Hepatocyte (in vitro differentiated cells): Measurements from ENCODE around the gene MEGF8. TPM values are rescaled to one million over a fixed set of nuclear protein-coding genes. Genes with fewer than 3 reads are reported as not detected.

Source experiments
- DNase-seq: peaks from one replicate; pipeline ENCODE4 v3.0.0-alpha.2; 2016; ENCODE audit warnings: low spot score
- H2AFZ ChIP-seq: fragments of 200-600 bp; sonication (generic); 2 replicates; pipeline ENCODE4 v1.6.0; 2016; ENCODE audit warnings: antibody characterized with exemption, mild to moderate bottlenecking
- H3K27ac ChIP-seq: fragments of 200-600 bp; sonication (generic); 2 replicates; pipeline ENCODE4 v1.5.1; 2016; ENCODE audit warnings: mild to moderate bottlenecking
- H3K27me3 ChIP-seq: fragments of 200-600 bp; sonication (generic); 2 replicates; pipeline ENCODE4 v1.6.1; 2016
- H3K36me3 ChIP-seq: fragments of 200-600 bp; sonication (generic); replicated peaks from 2 replicates; pipeline ENCODE4 v1.5.1; 2016; ENCODE audit warnings: low read depth; ENCODE audit not compliant: insufficient read depth
- H3K4me1 ChIP-seq: fragments of 200-600 bp; sonication (generic); 2 replicates; pipeline ENCODE4 v1.5.1; 2016; ENCODE audit warnings: mild to moderate bottlenecking, moderate library complexity; ENCODE audit not compliant: insufficient read depth
- H3K4me2 ChIP-seq: fragments of 200-600 bp; sonication (generic); 2 replicates; pipeline ENCODE4 v1.6.0; 2016
- H3K4me3 ChIP-seq: fragments of 200-600 bp; sonication (generic); 2 replicates; pipeline ENCODE4 v1.5.1; 2016; ENCODE audit warnings: mild to moderate bottlenecking
- H3K79me2 ChIP-seq: fragments of 200-600 bp; sonication (generic); 2 replicates; pipeline ENCODE4 v1.6.0; 2017; ENCODE audit warnings: mild to moderate bottlenecking
- H3K9me2 ChIP-seq: fragments of 200-600 bp; sonication (generic); replicated peaks from 2 replicates; pipeline ENCODE4 v1.6.0; 2017; ENCODE audit warnings: mild to moderate bottlenecking; ENCODE audit not compliant: insufficient read depth
- H3K9me3 ChIP-seq: fragments of 200-600 bp; sonication (generic); 2 replicates; pipeline ENCODE4 v1.5.1; 2016; ENCODE audit warnings: low read depth, mild to moderate bottlenecking
- H4K20me1 ChIP-seq: fragments of 200-600 bp; sonication (generic); 2 replicates; pipeline ENCODE4 v1.6.0; 2016; ENCODE audit warnings: mild to moderate bottlenecking; ENCODE audit not compliant: insufficient read depth, poor library complexity, severe bottlenecking
- CTCF ChIP-seq: fragments of 200-600 bp; sonication (generic); IDR thresholded peaks from 2 replicates; pipeline ENCODE4 v1.5.1; 2016; ENCODE audit warnings: antibody characterized with exemption, mild to moderate bottlenecking; ENCODE audit not compliant: poor library complexity
- EZH2 ChIP-seq: fragments of 200-600 bp; sonication (generic); IDR thresholded peaks from 2 replicates; pipeline ENCODE4 v1.6.1; 2016; ENCODE audit warnings: antibody characterized with exemption, mild to moderate bottlenecking, borderline replicate concordance
- EZH2phosphoT487 ChIP-seq: fragments of 200-600 bp; sonication (generic); IDR thresholded peaks from one replicate; pipeline ENCODE4 v1.6.1; 2018; ENCODE audit warnings: antibody characterized with exemption, mild to moderate bottlenecking, low read depth, moderate library complexity; ENCODE audit not compliant: unreplicated experiment, severe bottlenecking
- whole genome bisulfite sequencing: methylation state at CpG from one replicate; pipeline ENCODE4 v1.1.6; 2016; ENCODE audit warnings: low lambda C conversion rate; ENCODE audit errors: missing lambda C conversion rate; 5-methylcytosine and 5-hydroxymethylcytosine counted together
- polyA plus RNA-seq: library from polyadenylated mRNA; unstranded; fragments of >200 nt; fragmentation: Nextera tagmentation; extraction: Ambion mirVana; gene quantifications from 2 replicates; pipeline ENCODE4 v1.2.1, GENCODE V29; 2016
- total RNA-seq: library from RNA; depleted of rRNA; stranded (reverse); fragments of >200 nt; gene quantifications from 2 replicates; pipeline ENCODE4 v1.2.3, GENCODE V29; 2014

MEGF8 gene
- total and polyA plus RNA-seq, 2 experiments from 2014 or later, result 8.3 to 19.2 TPM

GRCh38 chr19:42350417-42350816, 25.0 kb downstream of the MEGF8 start:
- Histone ChIP-seq H3K9me3 (no peaks in the 10 kb centered on the region), H3K9me2 (no peaks in the 10 kb centered on the region), H3K27me3 (no peaks in the 10 kb centered on the region), H3K4me3 (no peak overlapping the region), H2AFZ (no peak overlapping the region), H3K36me3 (no peaks in the 10 kb centered on the region), H3K4me2 (no peak overlapping the region), H3K79me2 (no peaks in the 10 kb centered on the region), H3K27ac (no peak overlapping the region), H3K4me1 (no peaks in the 10 kb centered on the region), H4K20me1 (no peaks in the 10 kb centered on the region)
- no peak for DNase-seq
- WGBS, result 95% methylated on average over 3 of the region's 3 CpGs
- TF ChIP-seq EZH2 (no peak), EZH2phosphoT487 (no peak), CTCF (no peak)

- no peak overlapping the region for H3K27ac ChIP-seq
- H3K9me2 ChIP-seq, result no peaks in the 10 kb centered on the region
- no peak overlapping the region for H2AFZ ChIP-seq
- no peaks in the 10 kb centered on the region for H3K9me3 ChIP-seq
- no peaks in the 10 kb centered on the region for H3K79me2 ChIP-seq
- no peaks in the 10 kb centered on the region for H3K4me1 ChIP-seq
- no peaks in the 10 kb centered on the region for H3K27me3 ChIP-seq
- no peaks in the 10 kb centered on the region for H3K36me3 ChIP-seq
- WGBS, result 98% methylated on average over 11 of the region's 21 CpGs
- H4K20me1 ChIP-seq, result no peaks in the 10 kb centered on the region
- H3K4me2 ChIP-seq, result no peak overlapping the region
- TF ChIP-seq EZH2 (no peak), CTCF (no peak), EZH2phosphoT487 (no peak)
- no peak for DNase-seq
- H3K4me3 ChIP-seq, result no peak overlapping the region
These were observed 25.8 kb downstream of the MEGF8 start for GRCh38 chr19:42351079-42351735.

GRCh38 chr19:42352301-42353259, 27.1 kb downstream of the MEGF8 start:
- Histone ChIP-seq H3K79me2 (no peaks in the 10 kb centered on the region), H3K9me2 (no peaks in the 10 kb centered on the region), H3K36me3 (no peaks in the 10 kb centered on the region), H3K27me3 (no peaks in the 10 kb centered on the region), H4K20me1 (no peaks in the 10 kb centered on the region), H3K9me3 (no peaks in the 10 kb centered on the region), H2AFZ (no peak overlapping the region), H3K4me1 (no peaks in the 10 kb centered on the region), H3K4me3 (no peak overlapping the region), H3K27ac (no peak overlapping the region), H3K4me2 (no peak overlapping the region)
- no peak for DNase-seq
- WGBS, result 97% methylated on average over 24 of the region's 31 CpGs
- TF ChIP-seq EZH2phosphoT487 (no peak), EZH2 (no peak)

GRCh38 chr19:42353341-42354015, 28.0 kb downstream of the MEGF8 start:
- no peak for TF ChIP-seq CTCF
- Histone ChIP-seq H2AFZ (no peak overlapping the region), H3K79me2 (no peaks in the 10 kb centered on the region), H3K9me2 (no peaks in the 10 kb centered on the region), H3K27ac (no peak overlapping the region), H3K27me3 (no peaks in the 10 kb centered on the region), H3K4me2 (no peak overlapping the region), H4K20me1 (no peaks in the 10 kb centered on the region), H3K4me3 (no peak overlapping the region), H3K36me3 (no peaks in the 10 kb centered on the region), H3K4me1 (no peaks in the 10 kb centered on the region), H3K9me3 (no peaks in the 10 kb centered on the region)
- DNase-seq, result no peak
- WGBS, result 96% methylated on average over 26 of the region's 29 CpGs
